Activated CD4-positive, alpha-beta T cell treated with anti-CD3 and anti-CD28 coated beads, Interleukin-2, amount 50 U/mL, for 16 hours (primary cell): ENCODE measurements around the gene OVOL3.
"Not testable (repeated sequence)": the region's sequence is repeated elsewhere in the genome, so short reads cannot be mapped to it uniquely, and the experiment has no call there.

Experiments used
- DNase-seq: peaks from one replicate; pipeline ENCODE4 v3.0.0-alpha.2; 2020

The OVOL3 gene

DNA sequence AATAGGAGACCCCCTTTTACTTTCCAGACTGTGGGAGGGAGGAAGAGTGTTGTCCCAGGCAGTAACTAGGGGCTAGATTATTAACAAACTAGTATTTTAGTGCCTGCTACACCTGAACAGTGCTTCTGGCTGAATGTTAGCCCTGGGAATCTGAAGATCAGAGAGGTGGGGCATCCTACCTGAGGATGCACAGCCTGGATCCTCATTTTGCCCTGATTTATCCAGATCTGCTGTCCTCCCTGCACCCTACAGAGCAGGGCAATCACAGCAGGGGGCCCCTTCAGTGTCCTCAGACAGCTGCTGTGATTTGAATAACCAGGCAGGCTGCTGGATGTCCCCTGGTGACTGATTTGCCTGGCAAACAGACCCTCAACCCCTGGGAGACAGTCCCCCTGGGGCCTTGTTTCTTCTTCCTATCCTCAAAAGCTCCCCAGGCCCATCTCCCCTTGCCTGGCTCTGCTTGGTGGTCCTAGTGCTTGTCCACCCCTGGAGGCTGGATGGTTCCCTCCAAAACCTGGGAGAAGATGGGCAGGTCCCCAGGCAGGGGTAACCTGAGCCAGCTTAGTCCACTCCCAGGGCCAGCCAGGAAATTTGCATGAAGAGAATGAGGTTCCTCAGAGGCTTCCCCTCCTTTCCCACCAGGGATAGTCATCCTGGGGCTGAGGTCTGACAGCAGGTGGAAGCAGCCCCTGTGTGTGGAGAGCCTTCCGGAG, at the start of gene OVOL3:
TSS of gene OVOL3 (plus strand) at position 657 of the 713 bp plus-strand sequence. CDS start 60 bp downstream, outside the sequence.
- no peak for DNase-seq

DNA sequence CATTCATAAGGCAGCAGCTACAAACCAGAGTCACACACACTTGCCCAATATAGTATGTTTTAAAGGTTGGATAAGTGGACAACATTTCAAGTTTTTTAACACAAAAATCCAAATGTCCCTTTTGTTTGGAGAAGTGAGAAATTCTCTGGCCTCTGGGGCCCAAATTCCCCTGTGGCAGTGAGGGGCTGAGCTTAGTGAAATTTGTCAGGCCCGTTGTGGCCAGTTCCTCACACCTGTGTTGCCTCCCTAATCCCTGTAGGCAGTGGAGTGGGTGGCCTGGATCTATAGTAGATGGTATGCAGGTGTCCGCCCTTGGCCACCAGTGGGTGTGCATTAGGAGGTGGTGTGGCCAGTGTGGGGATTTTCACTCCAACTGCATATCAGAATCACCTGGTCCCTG, 49.6 kb upstream of the OVOL3 start:
- no peak for DNase-seq

DNA sequence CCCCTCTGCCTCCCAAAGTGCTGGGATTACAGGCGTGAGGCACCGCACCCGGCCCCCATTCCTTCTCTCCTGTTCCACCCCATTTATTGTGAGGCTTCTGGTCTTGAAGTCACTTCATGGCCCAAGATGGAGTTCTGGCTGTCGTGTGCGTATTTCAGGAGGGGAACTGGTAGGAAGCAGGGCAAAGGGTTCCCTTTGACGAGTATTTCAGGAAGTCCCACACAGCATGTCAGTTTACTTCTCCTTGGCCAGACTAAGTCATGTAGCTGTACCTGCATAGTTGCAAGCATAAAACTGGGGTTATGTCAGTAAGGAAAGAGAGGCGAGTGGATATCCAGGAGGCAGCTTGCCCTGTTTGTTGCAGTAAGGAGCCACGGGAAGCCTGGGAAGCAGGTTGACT, 46.1 kb upstream of the OVOL3 start:
- no peak for DNase-seq

DNA sequence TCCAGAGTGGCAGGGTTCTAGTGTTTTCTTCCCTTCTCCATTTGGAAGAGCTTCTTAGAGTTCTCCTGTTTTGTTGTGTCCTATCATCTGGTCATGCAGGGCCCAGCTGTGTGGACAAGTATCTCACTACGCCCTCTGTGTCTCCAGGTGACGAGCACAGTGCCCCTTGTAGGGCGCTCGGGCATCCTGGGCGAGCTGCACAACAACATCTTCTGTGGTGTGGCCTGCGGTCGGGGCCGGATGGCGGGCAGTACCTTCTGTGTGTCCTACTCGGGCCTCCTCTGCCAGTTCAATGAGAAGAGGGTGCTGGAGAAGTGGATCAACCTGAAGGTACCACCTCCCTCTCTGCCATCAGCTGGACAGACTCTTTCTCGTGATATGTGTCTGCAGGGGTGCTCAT, 43.3 kb upstream of the OVOL3 start:
- no peak for DNase-seq

GRCh38 chr19:36068810-36069499, 42.0 kb upstream of the OVOL3 start:
- not testable (repeated sequence) for DNase-seq

DNA sequence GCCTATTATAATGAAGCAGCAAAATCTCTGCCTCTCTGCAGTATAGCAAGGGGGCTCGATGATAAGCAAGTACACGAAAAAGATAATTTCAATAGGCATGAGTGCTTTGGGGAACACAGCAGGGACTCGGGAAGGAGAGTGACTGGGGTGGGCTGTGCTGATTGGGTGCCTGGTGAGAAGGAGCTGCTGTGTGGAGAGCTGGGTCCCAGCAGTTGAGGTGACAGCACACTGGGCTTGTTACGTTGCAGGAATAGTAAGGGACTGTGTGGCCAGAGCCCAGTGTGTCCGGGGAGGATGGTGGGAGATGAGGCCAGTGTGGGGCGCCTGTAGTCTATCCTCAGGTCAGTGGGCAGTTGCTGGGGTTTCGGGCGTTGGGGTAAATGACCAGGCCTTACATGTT, 38.9 kb upstream of the OVOL3 start:
- DNase-seq, result no peak

- DNase-seq, result no peak
These were observed 37.6 kb upstream of the OVOL3 start for GRCh38 chr19:36073121-36073876.

DNA sequence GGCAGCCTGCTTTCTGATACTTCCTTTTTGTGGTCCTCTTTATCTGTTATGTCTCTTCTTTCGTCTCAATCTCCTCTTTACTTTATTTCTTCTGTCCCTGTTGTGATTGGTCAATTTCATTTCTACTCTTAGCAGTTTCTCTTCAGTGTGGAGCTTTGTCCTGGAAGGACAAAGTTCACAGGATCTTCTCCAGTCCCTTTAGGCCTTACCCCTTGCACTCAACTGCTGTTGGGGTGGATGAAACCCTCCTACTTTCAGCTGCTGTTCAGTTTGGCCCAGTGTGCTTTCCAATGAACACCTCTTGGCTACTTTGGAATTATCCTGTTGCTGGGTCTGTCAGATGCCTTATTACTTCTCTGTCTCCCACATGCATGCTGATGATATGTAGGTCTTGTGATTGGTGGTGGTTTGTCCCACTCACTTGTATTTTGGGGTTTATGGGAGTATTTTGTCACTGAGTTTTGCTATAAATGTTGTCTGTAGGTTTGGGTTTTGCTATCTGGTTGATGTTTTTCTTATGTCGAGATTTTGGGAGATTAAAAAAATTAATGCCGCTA, 31.5 kb upstream of the OVOL3 start:
- DNase-seq, result no peak

DNA sequence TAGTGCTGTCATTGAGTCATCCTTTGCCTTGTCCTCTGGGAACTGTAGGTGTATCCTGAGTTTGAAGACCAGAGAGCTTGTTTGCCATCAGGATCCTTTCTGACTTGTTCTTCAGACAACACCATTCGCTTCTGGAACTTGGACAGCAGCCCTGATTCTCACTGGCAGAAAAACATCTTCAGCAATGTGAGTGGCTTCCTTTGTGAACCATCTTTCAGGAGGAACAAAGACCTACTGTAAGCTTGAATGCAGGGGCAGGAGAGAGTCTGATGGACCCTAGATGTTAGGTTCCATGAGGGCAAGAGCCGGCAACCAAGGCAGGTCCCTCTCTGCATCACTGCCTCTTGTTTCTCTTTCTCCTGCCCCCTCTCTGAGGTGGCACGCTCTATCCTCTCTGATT, 29.6 kb upstream of the OVOL3 start:
- no peak for DNase-seq

- DNase-seq, result no peak
These were observed 29.0 kb upstream of the OVOL3 start for GRCh38 chr19:36081894-36082293.

DNA sequence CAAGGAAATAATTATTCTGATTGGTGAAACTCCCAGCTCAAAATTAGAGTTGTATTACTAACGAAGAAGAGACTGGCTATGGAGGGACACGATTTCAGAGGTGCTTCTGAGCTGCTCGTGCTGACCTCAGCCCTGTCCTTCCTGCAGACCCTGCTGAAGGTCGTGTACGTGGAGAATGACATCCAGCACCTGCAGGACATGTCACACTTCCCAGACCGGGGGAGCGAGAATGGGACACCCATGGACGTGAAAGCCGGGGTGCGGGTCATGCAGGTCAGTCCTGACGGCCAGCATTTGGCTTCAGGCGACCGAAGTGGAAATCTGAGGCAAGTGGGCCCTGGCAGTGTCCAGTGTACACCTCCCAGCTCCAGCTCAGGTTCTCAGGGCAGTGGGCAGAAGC, 28.0 kb upstream of the OVOL3 start:
- no peak for DNase-seq

DNA sequence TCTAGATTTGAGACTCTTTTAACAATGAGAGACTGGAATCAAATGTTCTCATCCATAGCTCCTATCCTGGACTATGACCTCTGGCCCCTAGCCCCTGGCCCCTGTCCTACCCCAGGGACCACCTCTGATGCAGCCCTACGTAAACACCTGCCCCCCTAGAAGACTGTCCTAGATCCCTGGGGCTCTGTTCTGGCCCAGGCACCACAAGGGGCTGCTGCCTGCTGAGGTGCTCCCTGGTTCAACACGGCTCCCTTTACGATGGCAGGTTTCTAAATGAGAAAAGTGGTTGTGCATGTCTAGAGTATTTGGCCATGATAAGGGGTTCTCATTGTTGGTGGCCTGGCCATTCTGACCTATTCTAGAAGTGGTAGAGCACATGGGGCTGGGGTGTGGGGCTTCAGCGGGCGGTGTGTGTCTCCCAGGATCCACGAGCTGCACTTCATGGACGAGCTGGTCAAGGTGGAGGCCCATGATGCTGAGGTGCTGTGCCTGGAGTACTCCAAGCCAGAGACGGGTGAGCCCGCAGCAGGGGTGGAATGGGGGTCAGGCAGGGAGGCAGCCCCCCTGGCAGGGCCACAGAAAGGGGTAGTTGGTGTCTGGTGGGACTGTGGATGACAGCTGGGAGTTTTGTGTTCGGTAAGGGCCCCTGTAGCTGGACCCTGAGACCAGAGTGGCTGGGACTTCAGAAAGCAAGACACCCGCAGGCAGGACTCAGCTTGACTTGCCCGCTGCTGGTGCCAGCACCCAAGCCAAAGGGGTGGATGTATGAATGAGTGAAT, 26.5 kb upstream of the OVOL3 start:
- no peak for DNase-seq

DNA sequence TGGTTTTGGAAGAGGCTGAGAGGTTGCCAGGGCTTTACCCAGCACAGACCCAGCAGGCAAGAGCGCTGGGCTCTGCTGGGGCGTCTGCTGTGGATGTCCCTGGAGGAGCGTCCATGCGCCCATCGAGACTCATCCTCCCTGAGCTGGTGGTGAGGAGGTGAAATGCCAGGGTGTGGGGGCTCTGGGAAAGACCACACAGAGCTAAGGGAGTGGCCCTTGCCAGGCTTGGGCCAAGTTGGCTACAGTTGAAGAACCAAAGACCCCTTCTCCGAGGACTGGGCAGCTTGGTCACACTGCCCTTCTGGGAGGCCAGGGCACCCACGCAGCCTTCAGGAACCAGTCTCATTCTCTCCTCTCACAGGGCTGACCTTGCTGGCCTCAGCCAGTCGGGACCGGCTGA, 24.6 kb upstream of the OVOL3 start:
- DNase-seq, result no peak

DNA sequence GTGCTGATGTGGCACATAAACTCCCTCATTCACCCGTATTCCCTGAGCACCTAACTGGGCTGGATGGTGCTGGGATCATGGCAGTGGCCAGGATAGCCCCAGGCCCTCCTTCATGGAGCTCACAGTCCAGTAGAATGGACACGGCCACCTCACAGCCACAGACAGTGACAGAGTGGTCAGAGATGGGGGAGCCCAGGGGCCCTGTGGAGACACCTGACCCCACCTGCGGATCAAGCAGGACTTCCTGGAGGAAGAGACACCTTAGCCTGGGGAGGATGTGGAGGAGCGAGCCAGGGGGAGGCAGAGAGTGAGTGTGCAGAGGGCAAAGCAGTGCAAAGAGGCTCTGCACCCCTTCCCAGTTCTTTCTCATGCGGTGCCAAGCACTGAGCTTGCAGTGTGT, 21.1 kb upstream of the OVOL3 start:
- no peak for DNase-seq

DNA sequence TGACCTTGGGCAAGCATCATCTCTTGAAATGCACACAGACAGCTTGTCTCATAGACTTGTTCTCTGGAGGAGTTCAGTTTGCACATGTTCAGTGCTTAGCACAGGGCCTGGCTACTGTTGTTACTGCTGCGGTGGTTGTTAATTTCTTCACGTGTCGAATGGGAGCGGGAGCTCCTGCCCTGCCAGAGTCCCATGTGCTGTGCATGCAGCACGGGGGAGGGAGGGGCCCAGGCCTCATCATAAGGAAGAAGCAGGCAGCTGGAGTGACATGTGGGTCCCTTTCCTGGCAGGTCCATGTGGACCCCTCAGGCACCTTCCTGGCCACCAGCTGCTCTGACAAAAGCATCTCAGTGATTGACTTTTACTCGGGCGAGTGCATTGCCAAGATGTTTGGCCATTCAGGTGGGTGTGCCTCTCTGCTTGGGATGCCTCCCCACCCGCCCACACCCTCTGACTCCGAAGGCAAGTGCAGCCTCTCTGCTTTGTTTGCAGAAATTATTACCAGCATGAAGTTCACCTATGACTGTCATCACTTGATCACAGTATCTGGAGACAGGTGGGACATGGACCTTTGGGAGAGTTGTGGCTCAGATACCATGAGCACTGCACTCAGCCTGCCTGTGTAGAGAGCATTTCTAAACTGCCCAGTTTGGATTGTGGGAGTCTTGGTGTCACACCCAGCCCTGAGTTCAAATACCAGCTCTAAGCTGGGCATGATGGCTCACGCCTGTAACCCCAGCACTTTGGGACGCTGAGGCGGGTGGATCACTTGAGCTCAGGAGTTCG, 19.8 kb upstream of the OVOL3 start:
- DNase-seq, result no peak

DNA sequence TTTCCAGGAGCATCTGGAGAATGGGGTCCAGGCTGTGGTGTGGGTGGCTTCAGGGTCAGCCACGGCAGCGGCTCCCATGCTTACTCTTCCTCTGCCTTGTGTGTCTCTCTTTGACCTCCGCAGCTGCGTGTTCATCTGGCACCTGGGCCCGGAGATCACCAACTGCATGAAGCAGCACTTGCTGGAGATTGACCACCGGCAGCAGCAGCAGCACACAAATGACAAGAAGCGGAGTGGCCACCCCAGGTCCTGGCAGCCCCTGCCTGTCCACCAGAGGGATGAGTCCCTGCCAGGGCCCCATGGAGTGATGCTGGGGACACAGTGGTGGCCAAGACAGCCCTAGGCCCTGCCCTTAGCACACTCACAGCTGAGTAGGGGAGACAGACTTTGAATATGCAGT, 18.4 kb upstream of the OVOL3 start:
- DNase-seq, result no peak

DNA sequence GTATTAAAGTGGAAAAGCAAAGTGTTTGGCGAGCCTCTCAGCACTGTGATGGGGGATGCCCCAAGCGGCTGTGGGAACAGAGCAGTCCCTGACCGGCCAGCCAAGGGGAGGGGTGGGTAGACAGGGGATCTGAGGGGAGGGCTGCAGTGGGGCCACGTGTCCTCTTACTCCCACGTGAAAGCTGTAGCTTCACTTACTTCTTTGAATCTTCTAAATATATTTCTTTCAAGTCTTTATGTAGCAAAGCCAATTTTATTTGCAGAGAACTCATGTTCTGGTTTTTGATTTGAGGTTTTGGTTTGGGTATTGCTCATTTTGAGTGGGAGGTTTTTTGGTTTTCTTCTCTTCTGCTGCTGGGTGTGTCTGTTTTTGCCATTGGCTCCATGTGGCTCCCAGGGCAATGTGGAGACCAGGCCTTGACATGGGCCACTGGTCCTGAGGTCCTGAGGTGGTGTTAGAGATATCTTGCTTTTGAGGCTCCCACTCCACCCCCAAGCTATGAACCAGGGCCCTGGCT, 17.7 kb upstream of the OVOL3 start:
- DNase-seq, result peak; percentile 45

DNA sequence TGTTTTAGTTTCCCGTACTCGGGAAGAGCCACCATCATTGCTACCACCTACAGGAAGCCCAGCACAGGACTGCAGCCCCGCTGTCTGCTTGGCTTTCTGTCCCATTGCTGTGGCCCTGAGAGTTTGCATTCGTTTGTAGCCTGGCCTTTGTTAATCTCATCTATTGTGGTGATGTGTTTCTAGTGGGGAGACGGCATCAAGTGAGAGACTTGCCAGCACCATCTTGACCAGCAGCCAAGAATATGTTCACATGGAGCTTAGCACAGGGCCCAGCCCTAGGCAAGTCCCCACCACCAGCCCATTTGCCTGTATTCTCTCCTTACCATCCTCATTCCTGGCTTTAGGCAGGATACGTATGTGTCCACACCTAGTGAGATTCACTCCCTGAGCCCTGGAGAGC, 17.3 kb upstream of the OVOL3 start:
- DNase-seq, result no peak

GRCh38 chr19:36097036-36097435, 13.9 kb upstream of the OVOL3 start:
- DNase-seq, result no peak

GRCh38 chr19:36099166-36099785, 11.7 kb upstream of the OVOL3 start:
- DNase-seq, result no peak

- DNase-seq, result no peak
These were observed 10.5 kb upstream of the OVOL3 start for GRCh38 chr19:36100476-36100875.
